Skeletal muscle tissue (tissue), 4 donors: ENCODE measurements around the gene POU2AF1. TPM values are rescaled to one million over a fixed set of nuclear protein-coding genes. Genes with fewer than 3 reads are reported as not detected.
"Not testable (repeated sequence)": the region's sequence is repeated elsewhere in the genome, so short reads cannot be mapped to it uniquely, and the experiment has no call there.

Experiments used
- H3K27ac ChIP-seq: one replicate; pipeline ENCODE4 v1.7.0; 2013; ENCODE audit warnings: mild to moderate bottlenecking, low read depth, low read length, inconsistent platforms
- H3K27me3 ChIP-seq, 3 donors: one replicate each; pipeline ENCODE4 v1.7.0; 2013; ENCODE audit warnings: low read length in 3 of 3; ENCODE audit not compliant: control insufficient read depth in 3 of 3, insufficient read depth in 3 of 3
- H3K36me3 ChIP-seq, 3 donors: one replicate each; pipeline ENCODE4 v1.7.0; 2013; ENCODE audit warnings: low read length in 3 of 3; ENCODE audit not compliant: control insufficient read depth in 3 of 3, insufficient read depth in 3 of 3
- H3K4me1 ChIP-seq, 3 donors: one replicate each; pipeline ENCODE4 v1.7.0; 2013; ENCODE audit warnings: low read length in 3 of 3, mild to moderate bottlenecking in 3 of 3; ENCODE audit not compliant: control insufficient read depth in 3 of 3, insufficient read depth in 3 of 3
- H3K4me3 ChIP-seq, 3 donors: one replicate each; pipeline ENCODE4 v1.7.0; 2013; ENCODE audit warnings: low read length in 3 of 3
- H3K9ac ChIP-seq, 3 donors: one replicate each; pipeline ENCODE4 v1.7.0; 2013; ENCODE audit warnings: low read length in 3 of 3, mild to moderate bottlenecking in 3 of 3, moderate library complexity in 2 of 3, low read depth in 1 of 3
- H3K9me3 ChIP-seq, 3 donors: one replicate each; pipeline ENCODE4 v1.7.0; 2013; ENCODE audit warnings: low read length in 3 of 3; ENCODE audit not compliant: control insufficient read depth in 3 of 3
- total RNA-seq: library from RNA; depleted of rRNA; stranded (reverse); fragments of >200 nt; gene quantifications from one replicate; pipeline ENCODE4 v1.2.3, GENCODE V29; 2014
- donor health status: Osteomylitis.

POU2AF1 gene
- total RNA-seq, 1 donor from 2014 or later, result not detected

- Histone ChIP-seq H3K36me3 (no peaks in the 10 kb centered on the region), H3K4me3 (no peak overlapping the region), H3K4me1 (peaks cover 0 to 10% (median 2%) of the 10 kb centered on the region in 3 donors), H3K9me3 (no peaks in the 10 kb centered on the region), H3K27ac (no peak overlapping the region), H3K27me3 (no peaks in the 10 kb centered on the region), H3K9ac (no peak overlapping the region)
These were observed 31.9 kb upstream of the POU2AF1 start for GRCh38 chr11:111410951-111411350.

GRCh38 chr11:111409915-111410314 is 30.8 kb upstream of the POU2AF1 start:
- no peak overlapping the region for H3K4me3 ChIP-seq
- H3K27ac ChIP-seq, result no peak overlapping the region
- H3K9me3 ChIP-seq, result no peaks in the 10 kb centered on the region
- no peaks in the 10 kb centered on the region for H3K27me3 ChIP-seq
- no peaks in the 10 kb centered on the region for H3K36me3 ChIP-seq
- H3K4me1 ChIP-seq, result peaks cover 0 to 10% (median 2%) of the 10 kb centered on the region in 3 donors
- H3K9ac ChIP-seq, result no peak overlapping the region

- Histone ChIP-seq H3K36me3 (no peaks in the 10 kb centered on the region), H3K9ac (no peak overlapping the region), H3K27me3 (no peaks in the 10 kb centered on the region), H3K4me1 (peaks cover 0 to 10% (median 2%) of the 10 kb centered on the region in 3 donors), H3K27ac (no peak overlapping the region), H3K9me3 (no peaks in the 10 kb centered on the region), H3K4me3 (no peak overlapping the region)
These were observed 30.0 kb upstream of the POU2AF1 start for GRCh38 chr11:111408789-111409727.

- no peaks in the 10 kb centered on the region for H3K36me3 ChIP-seq
- peaks cover 0 to 10% (median 2%) of the 10 kb centered on the region in 3 donors for H3K4me1 ChIP-seq
- no peaks in the 10 kb centered on the region for H3K9me3 ChIP-seq
- H3K4me3 ChIP-seq, result no peak overlapping the region
- H3K9ac ChIP-seq, result no peak overlapping the region
- H3K27ac ChIP-seq, result no peak overlapping the region
- no peaks in the 10 kb centered on the region for H3K27me3 ChIP-seq
These were observed 28.6 kb upstream of the POU2AF1 start for GRCh38 chr11:111407652-111408051.

GRCh38 chr11:111406589-111406988 is 27.5 kb upstream of the POU2AF1 start:
- no peaks in the 10 kb centered on the region for H3K36me3 ChIP-seq
- H3K27ac ChIP-seq, result no peak overlapping the region
- no peak overlapping the region for H3K9ac ChIP-seq
- H3K4me3 ChIP-seq, result no peak overlapping the region
- no peaks in the 10 kb centered on the region for H3K9me3 ChIP-seq
- H3K4me1 ChIP-seq, result peaks cover 0 to 10% (median 2%) of the 10 kb centered on the region in 3 donors
- H3K27me3 ChIP-seq, result no peaks in the 10 kb centered on the region

GRCh38 chr11:111406091-111406490 is 27.0 kb upstream of the POU2AF1 start:
- peaks cover 0 to 10% (median 1%) of the 10 kb centered on the region in 3 donors for H3K4me1 ChIP-seq
- no peaks in the 10 kb centered on the region for H3K9me3 ChIP-seq
- H3K9ac ChIP-seq, result no peak overlapping the region
- no peaks in the 10 kb centered on the region for H3K27me3 ChIP-seq
- H3K36me3 ChIP-seq, result no peaks in the 10 kb centered on the region
- H3K27ac ChIP-seq, result no peak overlapping the region
- H3K4me3 ChIP-seq, result no peak overlapping the region

- H3K36me3 ChIP-seq, result no peaks in the 10 kb centered on the region
- peaks cover 0 to 10% (median 0%) of the 10 kb centered on the region in 3 donors for H3K4me1 ChIP-seq
- H3K27ac ChIP-seq, result no peak overlapping the region
- H3K9ac ChIP-seq, result no peak overlapping the region
- no peaks in the 10 kb centered on the region for H3K27me3 ChIP-seq
- H3K4me3 ChIP-seq, result no peak overlapping the region
- no peaks in the 10 kb centered on the region for H3K9me3 ChIP-seq
These were observed 26.5 kb upstream of the POU2AF1 start for GRCh38 chr11:111405551-111405950.

GRCh38 chr11:111403051-111403726 is 24.1 kb upstream of the POU2AF1 start:
- no peaks in the 10 kb centered on the region for H3K4me1 ChIP-seq
- no peak overlapping the region for H3K9ac ChIP-seq

GRCh38 chr11:111402411-111402810 is 23.3 kb upstream of the POU2AF1 start:
- H3K4me1 ChIP-seq, result no peaks in the 10 kb centered on the region
- no peak overlapping the region for H3K4me3 ChIP-seq
- no peak overlapping the region for H3K27ac ChIP-seq
- H3K36me3 ChIP-seq, result no peaks in the 10 kb centered on the region
- no peaks in the 10 kb centered on the region for H3K27me3 ChIP-seq
- no peaks in the 10 kb centered on the region for H3K9me3 ChIP-seq
- H3K9ac ChIP-seq, result no peak overlapping the region

More at GRCh38 chr11:111403051-111403726, 24.1 kb upstream of the POU2AF1 start:
- Histone ChIP-seq H3K9me3 (no peaks in the 10 kb centered on the region), H3K4me3 (no peak overlapping the region), H3K36me3 (no peaks in the 10 kb centered on the region), H3K27ac (no peak overlapping the region), H3K27me3 (no peaks in the 10 kb centered on the region)

- not testable (repeated sequence) for H3K4me3 ChIP-seq, H3K9me3 ChIP-seq, H3K27me3 ChIP-seq, H3K4me1 ChIP-seq, H3K9ac ChIP-seq, H3K27ac ChIP-seq, H3K36me3 ChIP-seq
These were observed 22.9 kb upstream of the POU2AF1 start for GRCh38 chr11:111401957-111402356.
